ENCODE results near the gene EPHB1.
"Not testable (repeated sequence)": the region's sequence is repeated elsewhere in the genome, so short reads cannot be mapped to it uniquely, and the experiment has no call there.

Gene EPHB1

DNA sequence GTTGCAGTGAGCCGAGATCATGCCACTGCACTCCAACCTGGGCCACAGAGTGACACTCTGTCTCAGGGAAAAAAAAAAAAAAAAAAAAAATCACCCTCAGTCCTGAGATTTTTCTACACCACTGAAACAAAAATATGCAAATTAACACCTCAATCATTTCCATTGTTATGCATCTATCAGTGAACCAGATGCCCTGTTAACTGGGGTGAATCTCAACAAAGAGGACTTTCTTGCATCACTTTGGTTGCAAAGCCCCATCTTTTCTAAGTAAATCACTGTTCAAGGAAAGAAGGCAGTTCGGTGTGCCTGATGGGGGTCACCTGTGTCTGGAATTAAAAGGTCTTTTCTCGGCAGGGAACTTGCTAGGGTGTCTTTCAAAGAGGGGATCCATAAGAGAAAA lies 421.6 kb downstream of the EPHB1 start:
- Histone ChIP-seq H3K27me3 (ENCODE audit: control insufficient read depth, insufficient read depth, low read length) (no peaks in the 10 kb centered on the region), H3K9me3 (ENCODE audit: control insufficient read depth, low read depth, low read length) (no peaks in the 10 kb centered on the region), H3K9ac (ENCODE audit: low read length) (no peak overlapping the region), H3K4me3 (ENCODE audit: low read length) (no peak overlapping the region), H3K4me1 (ENCODE audit: control insufficient read depth, low read depth, low read length) (peaks cover 34% of the 10 kb centered on the region), H3K27ac (ENCODE audit: low read length) (no peak overlapping the region), H3K36me3 (ENCODE audit: control insufficient read depth, low read depth, low read length) (no peaks in the 10 kb centered on the region)

DNA sequence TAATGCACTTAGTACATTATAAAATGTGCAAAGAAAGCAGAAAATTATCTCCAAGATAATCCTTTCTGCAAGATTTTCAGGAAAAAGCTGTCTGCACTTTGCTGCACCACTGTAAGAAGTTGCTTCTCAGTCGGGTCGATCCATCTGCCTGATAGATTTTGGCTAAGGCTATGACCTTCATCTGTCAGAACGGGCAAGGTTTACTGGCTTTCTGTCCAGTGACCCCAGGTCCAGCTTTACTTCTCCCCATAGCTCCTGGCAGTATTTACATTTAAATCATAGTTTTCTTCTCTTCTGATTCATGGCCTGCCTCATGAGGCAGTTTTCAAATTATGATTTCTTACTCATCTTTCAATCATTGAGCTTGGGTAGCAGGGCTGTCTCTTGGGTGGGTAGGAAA lies 422.7 kb downstream of the EPHB1 start:
- Histone ChIP-seq H3K27ac (ENCODE audit: low read length) (no peak overlapping the region), H3K27me3 (ENCODE audit: control insufficient read depth, insufficient read depth, low read length) (no peaks in the 10 kb centered on the region), H3K9me3 (ENCODE audit: control insufficient read depth, low read depth, low read length) (no peaks in the 10 kb centered on the region), H3K4me1 (ENCODE audit: control insufficient read depth, low read depth, low read length) (peaks cover 34% of the 10 kb centered on the region), H3K9ac (ENCODE audit: low read length) (no peak overlapping the region), H3K4me3 (ENCODE audit: low read length) (no peak overlapping the region), H3K36me3 (ENCODE audit: control insufficient read depth, low read depth, low read length) (no peaks in the 10 kb centered on the region)

DNA sequence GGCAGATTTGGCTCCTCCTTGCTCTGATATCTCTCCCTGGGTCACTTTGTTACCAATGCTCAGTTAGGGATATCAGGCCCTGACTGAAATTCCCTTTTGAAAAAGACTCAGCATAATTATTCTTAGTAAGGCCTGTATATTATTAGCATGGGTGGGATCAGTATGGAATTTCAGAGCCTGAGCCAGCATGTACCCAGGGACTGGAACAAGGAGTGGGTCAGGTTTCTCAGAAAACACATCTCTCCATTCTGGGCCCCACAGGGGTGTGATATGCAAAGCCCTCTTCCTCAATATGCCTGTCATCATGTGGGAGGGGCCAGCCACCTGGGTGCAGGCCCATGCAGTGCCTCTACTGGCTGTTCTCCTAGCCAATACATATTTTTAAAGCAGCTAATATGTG lies 423.2 kb downstream of the EPHB1 start:
- no peak overlapping the region for H3K4me3 ChIP-seq (ENCODE audit: low read length)
- H3K36me3 ChIP-seq (ENCODE audit: control insufficient read depth, low read depth, low read length) = no peaks in the 10 kb centered on the region
- peaks cover 34% of the 10 kb centered on the region for H3K4me1 ChIP-seq (ENCODE audit: control insufficient read depth, low read depth, low read length)
- H3K9me3 ChIP-seq (ENCODE audit: control insufficient read depth, low read depth, low read length) = no peaks in the 10 kb centered on the region
- H3K27ac ChIP-seq (ENCODE audit: low read length) = no peak overlapping the region
- no peaks in the 10 kb centered on the region for H3K27me3 ChIP-seq (ENCODE audit: control insufficient read depth, insufficient read depth, low read length)
- no peak overlapping the region for H3K9ac ChIP-seq (ENCODE audit: low read length)

DNA sequence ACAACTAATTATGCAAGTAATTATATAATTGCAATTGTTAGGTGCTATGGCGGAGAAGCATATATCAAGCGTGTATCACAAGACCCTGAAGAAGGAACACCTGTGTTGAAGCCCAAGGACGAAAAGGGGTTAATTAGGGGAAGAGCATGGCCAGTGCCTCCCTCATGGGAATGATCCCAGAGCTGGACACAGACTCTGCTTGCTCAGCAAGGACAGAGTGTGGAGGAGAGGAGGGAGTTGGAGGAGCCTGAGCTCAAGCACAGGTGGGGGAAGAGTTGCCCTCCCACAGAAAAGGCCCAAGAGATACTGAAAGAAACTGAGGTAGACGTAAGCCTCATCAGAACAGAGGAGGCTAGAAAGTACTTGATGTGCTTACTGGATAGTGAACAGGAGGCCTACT lies 423.7 kb downstream of the EPHB1 start:
- H3K36me3 ChIP-seq (ENCODE audit: control insufficient read depth, low read depth, low read length) = no peaks in the 10 kb centered on the region
- H3K9me3 ChIP-seq (ENCODE audit: control insufficient read depth, low read depth, low read length) = no peaks in the 10 kb centered on the region
- H3K27me3 ChIP-seq (ENCODE audit: control insufficient read depth, insufficient read depth, low read length) = no peaks in the 10 kb centered on the region
- H3K9ac ChIP-seq (ENCODE audit: low read length) = no peak overlapping the region
- no peak overlapping the region for H3K27ac ChIP-seq (ENCODE audit: low read length)
- H3K4me3 ChIP-seq (ENCODE audit: low read length) = no peak overlapping the region
- peaks cover 34% of the 10 kb centered on the region for H3K4me1 ChIP-seq (ENCODE audit: control insufficient read depth, low read depth, low read length)

DNA sequence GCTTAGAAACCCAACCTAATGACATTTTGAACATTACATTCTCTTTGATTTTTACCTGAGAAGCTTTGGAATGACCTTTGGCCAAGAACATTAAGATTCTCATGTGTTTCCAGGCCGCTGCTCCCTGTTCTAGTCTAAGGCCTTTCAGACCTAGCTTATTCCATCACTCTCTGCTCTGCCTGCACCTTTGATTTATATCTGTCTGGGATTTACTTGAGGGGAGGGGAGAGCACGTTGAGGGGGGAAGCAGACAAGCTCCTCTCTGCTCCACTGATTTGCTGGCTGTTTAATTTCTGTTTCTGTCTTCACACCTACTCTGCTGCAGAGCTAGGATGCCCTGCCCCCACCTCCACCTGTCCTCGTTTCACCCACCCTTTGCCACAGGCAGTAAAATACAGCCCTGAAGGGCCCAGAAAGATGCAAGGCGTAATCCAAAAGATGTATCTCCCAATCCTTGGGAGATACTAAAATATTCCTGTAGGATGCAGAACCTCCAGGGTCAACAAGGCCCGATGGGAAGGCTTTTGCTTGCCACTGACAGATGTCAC lies 429.8 kb downstream of the EPHB1 start:
- Histone ChIP-seq H3K9ac (ENCODE audit: low read length) (no peak overlapping the region), H3K4me1 (ENCODE audit: control insufficient read depth, low read depth, low read length) (peaks cover 14% of the 10 kb centered on the region), H3K36me3 (ENCODE audit: control insufficient read depth, low read depth, low read length) (no peaks in the 10 kb centered on the region), H3K4me3 (ENCODE audit: low read length) (no peak overlapping the region), H3K27me3 (ENCODE audit: control insufficient read depth, insufficient read depth, low read length) (no peaks in the 10 kb centered on the region), H3K27ac (ENCODE audit: low read length) (no peak overlapping the region), H3K9me3 (ENCODE audit: control insufficient read depth, low read depth, low read length) (no peaks in the 10 kb centered on the region)

DNA sequence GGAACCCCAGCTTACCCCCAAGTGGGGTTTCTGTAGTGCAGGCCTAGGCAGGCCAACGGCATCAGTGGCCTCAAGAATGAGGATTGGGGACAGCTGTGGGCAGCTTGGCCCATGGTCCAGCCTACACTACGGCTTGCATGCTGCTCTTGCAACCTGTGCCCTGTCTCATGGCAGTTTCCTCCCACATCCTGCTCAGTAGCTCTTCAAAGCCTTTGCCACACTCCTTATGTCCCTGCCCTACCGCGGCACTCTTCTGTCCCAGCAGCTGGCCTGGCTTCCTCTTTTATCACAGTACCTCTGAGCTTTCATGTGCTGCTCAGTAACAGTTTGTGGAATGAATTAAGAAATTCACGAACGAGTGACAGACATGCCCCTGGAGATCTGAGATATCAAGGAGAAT lies 431.0 kb downstream of the EPHB1 start:
- no peaks in the 10 kb centered on the region for H3K27me3 ChIP-seq (ENCODE audit: control insufficient read depth, insufficient read depth, low read length)
- H3K4me1 ChIP-seq (ENCODE audit: control insufficient read depth, low read depth, low read length) = peaks cover 8% of the 10 kb centered on the region
- no peaks in the 10 kb centered on the region for H3K36me3 ChIP-seq (ENCODE audit: control insufficient read depth, low read depth, low read length)
- no peak overlapping the region for H3K4me3 ChIP-seq (ENCODE audit: low read length)
- no peak overlapping the region for H3K27ac ChIP-seq (ENCODE audit: low read length)
- no peak overlapping the region for H3K9ac ChIP-seq (ENCODE audit: low read length)
- no peaks in the 10 kb centered on the region for H3K9me3 ChIP-seq (ENCODE audit: control insufficient read depth, low read depth, low read length)

DNA sequence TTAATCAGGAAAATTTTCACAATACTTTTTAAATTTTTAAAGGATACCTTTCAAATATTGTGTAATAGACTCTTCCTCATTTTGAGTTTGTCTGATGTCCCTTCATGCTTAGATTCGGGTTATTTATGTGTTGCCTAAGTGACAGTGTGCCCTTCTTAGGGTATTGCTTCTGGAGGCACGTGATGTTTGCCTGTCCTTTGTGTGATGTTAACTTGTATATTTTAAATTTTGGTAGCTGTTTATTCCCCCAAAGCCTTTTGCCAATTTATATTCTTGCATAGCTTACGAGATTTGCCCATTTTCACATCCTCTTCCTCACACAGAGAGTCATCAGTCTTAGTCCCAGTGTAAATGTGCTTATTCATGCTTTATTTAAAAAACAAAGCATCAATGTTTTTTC lies 433.1 kb downstream of the EPHB1 start:
- no peak overlapping the region for H3K9ac ChIP-seq (ENCODE audit: low read length)
- no peak overlapping the region for H3K4me3 ChIP-seq (ENCODE audit: low read length)

DNA sequence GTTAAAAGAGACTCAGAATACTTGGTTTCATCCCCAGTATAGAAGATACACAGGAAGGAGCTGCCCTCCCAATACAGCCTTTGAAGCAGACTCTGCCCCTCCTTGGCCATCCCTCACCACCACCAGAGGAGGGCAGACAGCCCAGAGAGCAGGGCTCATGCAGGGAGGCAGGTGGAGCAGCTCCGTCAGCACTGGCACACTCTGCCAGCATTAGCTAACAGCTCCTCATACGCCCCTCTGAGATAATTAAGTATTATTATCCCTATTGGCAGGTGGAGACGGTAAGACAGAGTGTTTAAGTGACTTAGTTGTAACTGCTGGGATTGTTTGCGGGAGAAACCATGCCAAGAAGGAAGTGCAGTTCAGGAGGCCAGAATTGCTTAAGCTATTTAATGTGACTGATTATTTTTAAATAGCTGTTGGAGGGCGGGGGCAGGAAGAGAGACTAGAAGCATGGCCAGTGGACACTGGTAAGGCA lies 434.0 kb downstream of the EPHB1 start:
- H3K4me3 ChIP-seq (ENCODE audit: low read length) = no peak overlapping the region
- H3K27me3 ChIP-seq (ENCODE audit: control insufficient read depth, insufficient read depth, low read length) = no peaks in the 10 kb centered on the region
- no peak overlapping the region for H3K27ac ChIP-seq (ENCODE audit: low read length)
- H3K9ac ChIP-seq (ENCODE audit: low read length) = no peak overlapping the region
- H3K9me3 ChIP-seq (ENCODE audit: control insufficient read depth, low read depth, low read length) = no peaks in the 10 kb centered on the region
- H3K36me3 ChIP-seq (ENCODE audit: control insufficient read depth, low read depth, low read length) = no peaks in the 10 kb centered on the region
- H3K4me1 ChIP-seq (ENCODE audit: control insufficient read depth, low read depth, low read length) = peaks cover 23% of the 10 kb centered on the region

More for the DNA sequence above, 433.1 kb downstream of the EPHB1 start:
- H3K27me3 ChIP-seq (ENCODE audit: control insufficient read depth, insufficient read depth, low read length) = no peaks in the 10 kb centered on the region
- H3K9me3 ChIP-seq (ENCODE audit: control insufficient read depth, low read depth, low read length) = no peaks in the 10 kb centered on the region
- peaks cover 23% of the 10 kb centered on the region for H3K4me1 ChIP-seq (ENCODE audit: control insufficient read depth, low read depth, low read length)
- no peak overlapping the region for H3K27ac ChIP-seq (ENCODE audit: low read length)
- no peaks in the 10 kb centered on the region for H3K36me3 ChIP-seq (ENCODE audit: control insufficient read depth, low read depth, low read length)

DNA sequence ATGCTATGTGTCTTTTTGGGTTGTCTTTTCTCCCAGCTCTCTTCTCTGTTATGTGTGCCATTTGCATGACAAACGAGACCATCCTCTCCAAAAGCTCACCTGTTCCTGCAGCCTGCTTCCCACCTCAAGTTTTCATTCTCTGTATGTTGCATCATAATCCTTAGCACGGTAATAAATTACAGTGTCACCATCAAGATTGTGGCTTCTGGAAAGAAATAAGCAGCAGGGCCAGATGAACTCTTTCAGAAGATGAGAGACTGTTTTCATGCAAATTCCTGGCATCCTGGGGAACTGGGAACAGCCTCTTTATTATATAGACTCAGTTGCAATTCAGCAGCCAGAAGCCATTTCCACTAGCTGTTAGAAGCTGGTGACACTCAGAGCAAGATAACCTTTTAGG lies 436.7 kb downstream of the EPHB1 start:
- peaks cover 23% of the 10 kb centered on the region for H3K4me1 ChIP-seq (ENCODE audit: control insufficient read depth, low read depth, low read length)
- no peaks in the 10 kb centered on the region for H3K36me3 ChIP-seq (ENCODE audit: control insufficient read depth, low read depth, low read length)
- peak overlapping the region; percentile 21 for H3K9ac ChIP-seq (ENCODE audit: low read length)
- H3K27me3 ChIP-seq (ENCODE audit: control insufficient read depth, insufficient read depth, low read length) = no peaks in the 10 kb centered on the region
- peak overlapping the region; percentile 5 for H3K4me3 ChIP-seq (ENCODE audit: low read length)
- peak overlapping the region; percentile 69 for H3K27ac ChIP-seq (ENCODE audit: low read length)
- no peaks in the 10 kb centered on the region for H3K9me3 ChIP-seq (ENCODE audit: control insufficient read depth, low read depth, low read length)

DNA sequence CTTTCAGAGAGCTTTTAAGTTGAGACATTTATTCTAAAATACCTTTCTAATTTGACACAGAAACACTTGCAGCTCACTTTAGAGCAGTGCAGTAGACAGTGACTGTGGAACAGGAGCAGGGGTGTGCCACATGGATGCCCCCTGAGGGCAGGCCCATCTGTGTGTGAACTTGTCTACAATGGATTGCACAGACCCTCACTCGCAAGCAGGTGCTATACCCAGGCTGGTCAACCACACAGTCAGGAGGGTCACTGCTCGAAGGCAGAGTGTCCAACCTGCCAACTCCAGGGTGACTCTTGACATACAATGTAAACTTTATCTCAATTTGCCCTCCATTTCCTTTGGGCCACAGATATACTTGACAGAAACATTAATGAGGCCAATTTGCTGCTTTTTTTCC lies 437.2 kb downstream of the EPHB1 start:
- H3K4me3 ChIP-seq (ENCODE audit: low read length) = peak overlapping the region; percentile 5
- H3K4me1 ChIP-seq (ENCODE audit: control insufficient read depth, low read depth, low read length) = peaks cover 23% of the 10 kb centered on the region
- H3K27me3 ChIP-seq (ENCODE audit: control insufficient read depth, insufficient read depth, low read length) = no peaks in the 10 kb centered on the region
- peak overlapping the region; percentile 69 for H3K27ac ChIP-seq (ENCODE audit: low read length)
- peak overlapping the region; percentile 21 for H3K9ac ChIP-seq (ENCODE audit: low read length)
- H3K36me3 ChIP-seq (ENCODE audit: control insufficient read depth, low read depth, low read length) = no peaks in the 10 kb centered on the region
- H3K9me3 ChIP-seq (ENCODE audit: control insufficient read depth, low read depth, low read length) = no peaks in the 10 kb centered on the region

DNA sequence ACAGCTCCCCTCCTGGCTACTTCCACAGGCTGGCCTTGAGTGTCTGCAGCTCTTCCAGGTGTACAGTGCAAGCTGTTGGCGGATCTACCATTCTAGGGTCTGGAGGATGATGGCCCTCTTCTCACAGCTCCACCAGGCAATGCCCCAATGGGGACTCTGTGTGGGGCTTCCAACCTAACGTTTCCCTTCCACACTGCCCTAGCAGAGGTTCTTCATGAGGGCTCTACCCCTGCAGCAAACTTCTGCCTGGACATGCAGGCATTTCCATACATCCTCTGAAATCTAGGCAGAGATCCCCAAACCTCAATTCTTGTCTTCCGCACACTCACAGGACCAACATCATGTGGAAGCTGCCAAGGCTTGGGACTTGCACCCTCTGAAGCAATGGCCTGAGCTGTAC lies 438.4 kb downstream of the EPHB1 start:
- peaks cover 25% of the 10 kb centered on the region for H3K4me1 ChIP-seq (ENCODE audit: control insufficient read depth, low read depth, low read length)
- not testable (repeated sequence) for H3K36me3 ChIP-seq (ENCODE audit: control insufficient read depth, low read depth, low read length); H3K9ac ChIP-seq (ENCODE audit: low read length); H3K27ac ChIP-seq (ENCODE audit: low read length); H3K27me3 ChIP-seq (ENCODE audit: control insufficient read depth, insufficient read depth, low read length); H3K9me3 ChIP-seq (ENCODE audit: control insufficient read depth, low read depth, low read length); H3K4me3 ChIP-seq (ENCODE audit: low read length)

DNA sequence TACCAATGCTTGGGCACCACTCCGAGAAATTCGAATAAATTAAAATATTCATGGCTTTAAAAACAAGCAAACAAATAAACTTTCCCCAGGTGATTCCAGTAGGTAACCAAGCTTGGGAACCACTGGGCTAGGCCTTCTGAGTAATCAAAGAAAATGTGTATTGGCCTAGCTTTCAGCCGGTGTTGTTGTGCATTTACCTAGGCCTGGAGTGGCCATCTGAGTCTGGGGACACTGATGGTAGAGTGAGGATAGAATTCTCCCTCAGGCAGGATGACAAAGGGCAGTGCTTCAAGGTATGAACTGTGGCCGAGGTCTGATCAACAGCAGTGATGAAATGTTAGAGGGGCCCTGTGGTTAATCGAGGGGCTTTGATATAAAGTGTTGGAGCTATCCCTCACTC lies 440.5 kb downstream of the EPHB1 start:
- no peaks in the 10 kb centered on the region for H3K36me3 ChIP-seq (ENCODE audit: control insufficient read depth, low read depth, low read length)
- H3K4me1 ChIP-seq (ENCODE audit: control insufficient read depth, low read depth, low read length) = peaks cover 21% of the 10 kb centered on the region
- no peak overlapping the region for H3K9ac ChIP-seq (ENCODE audit: low read length)
- no peak overlapping the region for H3K4me3 ChIP-seq (ENCODE audit: low read length)
- no peaks in the 10 kb centered on the region for H3K27me3 ChIP-seq (ENCODE audit: control insufficient read depth, insufficient read depth, low read length)
- H3K27ac ChIP-seq (ENCODE audit: low read length) = no peak overlapping the region
- no peaks in the 10 kb centered on the region for H3K9me3 ChIP-seq (ENCODE audit: control insufficient read depth, low read depth, low read length)
